Adrenal gland (tissue), 5 donors: Measurements from ENCODE around the gene MEFV.

Source experiments
- POLR2A ChIP-seq, 2 donors: fragments of 450-650 bp; IDR thresholded peaks; one replicate each; pipeline ENCODE4 v1.6.1; 2017; ENCODE audit warnings: antibody characterized with exemption in 2 of 2, mild to moderate bottlenecking in 2 of 2, moderate library complexity in 1 of 2
- TF ChIP-seq, protein P1 (sequence below), 6 experiments: fragments of 450-650 bp in 4 of 6; fragments of 200-600 bp in 2 of 6; sonication (generic) in 1 of 6; IDR thresholded peaks; 1 replicate in 5 of 6; 2 replicates in 1 of 6; pipeline versions ENCODE4 v1.5.1 to v1.8.0; 2016 to 2021; ENCODE audit warnings: antibody characterized with exemption in 6 of 6, mild to moderate bottlenecking in 2 of 6, moderate library complexity in 1 of 6
- donor health status: DM: no; HTN: no; CAD: no.

DNA sequence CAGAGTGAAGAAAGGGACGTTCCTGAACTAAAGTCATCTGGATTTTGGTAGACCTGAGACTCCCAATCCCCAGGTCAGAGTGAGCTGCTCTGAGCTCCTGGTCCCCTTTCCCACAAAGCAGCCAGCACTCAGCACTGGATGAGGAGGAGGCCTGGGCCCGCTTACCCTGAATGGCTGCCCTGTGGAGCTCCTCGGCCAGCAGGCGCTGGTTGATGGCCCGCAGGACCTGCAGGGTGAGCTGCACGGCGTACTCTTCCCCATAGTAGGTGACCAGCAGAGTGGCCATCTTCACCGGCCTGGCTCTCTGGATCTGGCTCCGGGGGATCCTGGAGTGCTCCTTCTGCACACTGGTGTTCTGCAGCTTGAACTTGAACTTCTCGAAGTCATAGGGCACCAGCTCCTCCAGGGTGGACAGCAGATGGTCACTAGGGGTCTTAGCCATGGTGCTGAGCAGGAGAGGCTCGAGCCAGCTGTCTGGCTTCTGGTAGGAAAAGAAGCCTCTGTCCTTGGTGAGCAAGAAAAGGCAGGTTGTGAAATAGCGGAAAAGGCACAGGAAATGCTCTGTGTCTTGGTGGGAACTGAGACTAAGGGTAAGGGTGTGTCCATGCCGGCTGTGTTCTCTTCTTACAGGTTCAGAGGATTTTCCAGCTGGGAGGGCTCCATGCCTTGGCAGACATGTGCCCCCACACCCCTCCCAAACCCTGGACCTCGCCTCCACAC, at the start of gene MEFV:
- TF ChIP-seq, protein P1, sequence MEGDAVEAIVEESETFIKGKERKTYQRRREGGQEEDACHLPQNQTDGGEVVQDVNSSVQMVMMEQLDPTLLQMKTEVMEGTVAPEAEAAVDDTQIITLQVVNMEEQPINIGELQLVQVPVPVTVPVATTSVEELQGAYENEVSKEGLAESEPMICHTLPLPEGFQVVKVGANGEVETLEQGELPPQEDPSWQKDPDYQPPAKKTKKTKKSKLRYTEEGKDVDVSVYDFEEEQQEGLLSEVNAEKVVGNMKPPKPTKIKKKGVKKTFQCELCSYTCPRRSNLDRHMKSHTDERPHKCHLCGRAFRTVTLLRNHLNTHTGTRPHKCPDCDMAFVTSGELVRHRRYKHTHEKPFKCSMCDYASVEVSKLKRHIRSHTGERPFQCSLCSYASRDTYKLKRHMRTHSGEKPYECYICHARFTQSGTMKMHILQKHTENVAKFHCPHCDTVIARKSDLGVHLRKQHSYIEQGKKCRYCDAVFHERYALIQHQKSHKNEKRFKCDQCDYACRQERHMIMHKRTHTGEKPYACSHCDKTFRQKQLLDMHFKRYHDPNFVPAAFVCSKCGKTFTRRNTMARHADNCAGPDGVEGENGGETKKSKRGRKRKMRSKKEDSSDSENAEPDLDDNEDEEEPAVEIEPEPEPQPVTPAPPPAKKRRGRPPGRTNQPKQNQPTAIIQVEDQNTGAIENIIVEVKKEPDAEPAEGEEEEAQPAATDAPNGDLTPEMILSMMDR (IDR thresholded peaks at IDR 0.05): no peak
- TF ChIP-seq POLR2A (IDR thresholded peaks at IDR 0.05): no peak
